Measurements from ENCODE around the gene PRPF6.

PRPF6 gene

DNA sequence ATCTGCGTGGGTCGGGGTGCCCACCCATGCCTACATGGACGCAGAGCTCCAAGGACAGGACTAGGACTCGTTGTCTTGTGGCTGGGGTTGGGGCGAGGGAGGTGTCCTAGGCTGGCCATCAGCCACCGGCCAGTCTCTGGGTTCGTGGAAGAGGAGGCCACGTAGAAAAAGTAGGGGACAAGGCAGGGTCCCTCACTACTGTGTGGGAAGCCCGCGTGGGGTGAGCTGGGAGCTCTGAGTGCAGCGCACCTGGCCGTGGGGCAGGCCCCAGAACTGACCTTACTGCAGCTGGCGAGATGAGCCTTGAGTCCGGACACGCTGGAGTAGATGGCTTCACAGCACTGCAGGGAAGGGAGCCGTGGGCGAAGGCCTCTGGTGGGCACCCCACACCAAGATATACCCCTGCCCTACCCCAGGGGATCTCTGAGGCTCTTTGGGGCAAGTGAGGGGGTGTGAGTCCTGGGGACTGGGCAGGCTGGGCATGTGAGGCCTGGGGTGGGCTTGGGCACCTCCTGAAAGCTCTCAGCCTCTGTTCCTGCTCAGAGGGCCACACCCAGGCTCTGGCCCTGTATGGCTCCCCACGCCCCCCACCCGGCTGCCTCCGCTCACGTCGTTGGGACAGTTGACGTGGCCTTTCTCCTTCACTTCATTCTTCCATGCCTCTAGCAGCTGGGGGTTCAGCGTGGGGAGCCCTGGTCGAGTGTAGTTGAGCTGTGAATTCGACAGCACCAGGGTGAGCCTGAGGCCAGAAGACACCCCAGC, 19.1 kb upstream of the PRPF6 start:
- H3K9ac ChIP-seq (ENCODE audit: low read depth in 1 of 2, low read length in 2 of 2) = no peak overlapping the region
- no peak overlapping the region for H3K4me3 ChIP-seq (ENCODE audit: low read depth in 1 of 2, low read length in 2 of 2)
- no peaks in the 10 kb centered on the region for H3K27me3 ChIP-seq (ENCODE audit: control insufficient read depth in 1 of 2, insufficient read depth in 2 of 2, low read length in 2 of 2)
- peaks cover 0 to 6% of the 10 kb centered on the region in 2 donors for H3K9me3 ChIP-seq (ENCODE audit: control insufficient read depth in 1 of 2, low read length in 2 of 2)
- H3K4me1 ChIP-seq (ENCODE audit: control insufficient read depth in 1 of 2, insufficient read depth in 2 of 2, low read length in 2 of 2) = peaks cover 12 to 16% of the 10 kb centered on the region in 2 donors
- peaks cover 0 to 24% of the 10 kb centered on the region in 2 donors for H3K36me3 ChIP-seq (ENCODE audit: control insufficient read depth in 1 of 2, insufficient read depth in 2 of 2, low read length in 2 of 2)
- H3K27ac ChIP-seq (ENCODE audit: low read depth, low read length) = no peak overlapping the region

DNA sequence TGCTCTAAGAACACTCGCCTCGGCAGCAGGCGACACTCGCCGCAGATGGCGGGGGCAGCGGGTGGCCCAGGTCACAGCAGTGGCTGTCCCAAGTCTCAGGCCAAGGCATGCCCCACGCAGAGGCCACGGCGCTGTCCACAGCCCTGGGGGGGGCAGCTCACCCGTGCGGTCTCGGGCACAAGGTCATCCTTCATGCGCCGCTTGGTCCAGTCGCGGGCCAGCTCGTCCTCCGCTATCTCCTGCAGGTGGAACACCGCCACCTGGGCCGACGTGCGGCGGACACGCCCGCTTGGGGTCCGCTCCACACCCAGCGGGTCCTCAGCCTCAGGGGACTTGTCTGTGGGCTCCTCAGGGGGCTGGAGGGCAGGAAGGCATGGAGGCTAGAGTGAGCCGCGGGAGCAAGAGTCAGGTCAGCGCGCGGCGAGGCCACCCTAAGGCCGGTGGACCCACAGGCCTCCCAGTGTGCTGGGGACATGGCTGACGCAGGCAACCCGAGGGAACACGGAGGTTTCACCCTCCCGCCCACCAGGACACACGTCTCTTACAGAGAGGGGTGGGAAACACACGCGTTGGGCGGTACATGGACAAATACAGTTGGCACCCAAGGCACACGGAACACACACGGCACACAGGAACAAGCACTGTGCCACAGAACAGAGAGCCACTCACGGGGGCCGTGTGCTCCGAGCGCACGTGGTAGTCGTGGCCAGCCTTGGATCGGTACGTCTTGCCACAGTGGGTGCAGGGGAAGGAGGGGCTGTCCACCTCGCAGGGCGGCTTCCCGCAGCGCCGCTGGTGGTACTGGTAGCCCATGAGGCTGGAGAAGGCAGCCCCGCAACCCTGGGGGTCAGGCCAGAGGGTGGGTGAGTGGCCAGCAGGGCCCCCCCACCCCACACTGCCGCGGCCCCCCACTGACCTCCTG, 18.2 kb upstream of the PRPF6 start:
- H3K36me3 ChIP-seq (ENCODE audit: control insufficient read depth in 1 of 2, insufficient read depth in 2 of 2, low read length in 2 of 2) = peaks cover 0 to 24% of the 10 kb centered on the region in 2 donors
- peaks cover 5 to 11% of the 10 kb centered on the region in 2 donors for H3K4me1 ChIP-seq (ENCODE audit: control insufficient read depth in 1 of 2, insufficient read depth in 2 of 2, low read length in 2 of 2)
- H3K9me3 ChIP-seq (ENCODE audit: control insufficient read depth in 1 of 2, low read length in 2 of 2) = peaks cover 0 to 6% of the 10 kb centered on the region in 2 donors
- H3K27me3 ChIP-seq (ENCODE audit: control insufficient read depth in 1 of 2, insufficient read depth in 2 of 2, low read length in 2 of 2) = no peaks in the 10 kb centered on the region
- no peak overlapping the region for H3K4me3 ChIP-seq (ENCODE audit: low read depth in 1 of 2, low read length in 2 of 2)
- H3K27ac ChIP-seq (ENCODE audit: low read depth, low read length) = no peak overlapping the region
- H3K9ac ChIP-seq (ENCODE audit: low read depth in 1 of 2, low read length in 2 of 2) = no peak overlapping the region

DNA sequence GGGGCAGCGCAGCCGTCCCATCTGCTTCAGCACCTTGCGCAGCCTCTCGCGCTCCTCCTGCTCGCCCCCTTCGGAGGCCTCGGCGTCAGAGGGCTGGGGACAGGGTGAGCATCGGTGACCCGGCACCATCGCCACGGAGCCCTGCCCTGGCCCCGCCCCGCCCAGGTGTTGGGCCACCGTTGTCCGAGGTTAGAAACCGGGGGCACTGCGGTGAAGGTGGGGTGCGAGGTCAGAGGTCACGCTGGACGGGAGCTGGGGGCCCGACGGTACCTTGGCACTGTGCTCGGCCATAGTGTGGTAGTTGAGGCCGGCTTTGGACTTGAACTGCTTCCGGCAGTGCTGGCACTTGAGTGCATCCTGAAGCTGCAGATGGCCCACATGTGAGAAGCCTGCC, 17.6 kb upstream of the PRPF6 start:
- Histone ChIP-seq H3K9ac (ENCODE audit: low read depth in 1 of 2, low read length in 2 of 2) (no peak overlapping the region), H3K27ac (ENCODE audit: low read depth, low read length) (no peak overlapping the region), H3K9me3 (ENCODE audit: control insufficient read depth in 1 of 2, low read length in 2 of 2) (peaks cover 0 to 6% of the 10 kb centered on the region in 2 donors), H3K4me3 (ENCODE audit: low read depth in 1 of 2, low read length in 2 of 2) (no peak overlapping the region), H3K27me3 (ENCODE audit: control insufficient read depth in 1 of 2, insufficient read depth in 2 of 2, low read length in 2 of 2) (no peaks in the 10 kb centered on the region), H3K36me3 (ENCODE audit: control insufficient read depth in 1 of 2, insufficient read depth in 2 of 2, low read length in 2 of 2) (peaks cover 0 to 24% of the 10 kb centered on the region in 2 donors), H3K4me1 (ENCODE audit: control insufficient read depth in 1 of 2, insufficient read depth in 2 of 2, low read length in 2 of 2) (peaks cover 2 to 6% of the 10 kb centered on the region in 2 donors)

DNA sequence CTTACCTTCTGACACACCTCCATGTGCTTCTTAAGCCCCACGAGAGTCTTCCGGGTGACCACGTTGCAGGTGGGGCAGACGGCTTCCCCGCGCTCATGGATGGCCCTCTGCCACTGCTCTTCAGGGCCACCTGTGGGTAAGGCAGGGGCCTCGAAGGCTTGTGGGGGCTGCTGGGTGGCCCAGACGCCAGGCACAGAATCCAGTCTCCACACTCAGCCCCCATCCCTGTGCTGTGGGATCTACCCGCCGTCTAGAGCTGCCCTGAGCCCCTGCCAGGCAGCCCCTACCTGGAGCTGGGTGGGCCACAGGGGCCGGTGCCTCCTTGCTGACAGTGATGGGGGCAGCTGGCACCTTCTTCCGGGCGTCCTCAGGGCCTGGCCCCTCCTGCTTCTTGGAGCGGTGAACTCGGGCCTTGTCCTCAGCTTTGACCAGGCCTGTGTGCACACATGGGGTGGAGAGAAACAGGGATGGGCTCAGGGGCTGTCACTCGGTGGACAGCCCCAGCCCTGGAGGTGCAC, 17.1 kb upstream of the PRPF6 start:
- no peak overlapping the region for H3K9ac ChIP-seq (ENCODE audit: low read depth in 1 of 2, low read length in 2 of 2)
- H3K36me3 ChIP-seq (ENCODE audit: control insufficient read depth in 1 of 2, insufficient read depth in 2 of 2, low read length in 2 of 2) = peaks cover 0 to 24% of the 10 kb centered on the region in 2 donors
- peaks cover 0 to 6% of the 10 kb centered on the region in 2 donors for H3K9me3 ChIP-seq (ENCODE audit: control insufficient read depth in 1 of 2, low read length in 2 of 2)

DNA sequence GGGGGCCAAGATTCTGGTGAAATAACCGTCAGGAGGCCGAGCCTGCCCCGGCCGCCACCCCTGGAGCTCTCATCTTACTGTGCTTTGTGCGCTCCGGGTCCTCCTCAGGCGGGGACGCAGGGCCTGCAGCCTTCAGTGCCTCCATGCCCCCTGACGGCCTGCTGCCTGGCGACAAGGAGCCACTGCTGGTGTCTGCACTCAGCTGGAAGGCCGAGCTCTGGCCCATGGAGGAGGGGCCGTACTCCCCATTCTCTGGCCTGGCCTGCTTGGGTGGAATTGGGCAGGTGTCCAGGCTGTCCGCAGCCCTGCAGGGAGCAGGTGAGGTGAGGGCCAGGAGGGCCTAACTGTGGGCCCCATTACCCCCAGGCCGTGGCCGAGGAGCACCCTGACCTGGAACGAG, 16.5 kb upstream of the PRPF6 start:
- H3K36me3 ChIP-seq (ENCODE audit: control insufficient read depth in 1 of 2, insufficient read depth in 2 of 2, low read length in 2 of 2) = peaks cover 0 to 24% of the 10 kb centered on the region in 2 donors
- H3K4me3 ChIP-seq (ENCODE audit: low read depth in 1 of 2, low read length in 2 of 2) = no peak overlapping the region
- no peak overlapping the region for H3K9ac ChIP-seq (ENCODE audit: low read depth in 1 of 2, low read length in 2 of 2)
- no peaks in the 10 kb centered on the region for H3K27me3 ChIP-seq (ENCODE audit: control insufficient read depth in 1 of 2, insufficient read depth in 2 of 2, low read length in 2 of 2)
- H3K9me3 ChIP-seq (ENCODE audit: control insufficient read depth in 1 of 2, low read length in 2 of 2) = peaks cover 0 to 6% of the 10 kb centered on the region in 2 donors
- H3K27ac ChIP-seq (ENCODE audit: low read depth, low read length) = no peak overlapping the region
- peaks cover 8 to 10% of the 10 kb centered on the region in 2 donors for H3K4me1 ChIP-seq (ENCODE audit: control insufficient read depth in 1 of 2, insufficient read depth in 2 of 2, low read length in 2 of 2)

More for the DNA sequence above, 17.1 kb upstream of the PRPF6 start:
- Histone ChIP-seq H3K27me3 (ENCODE audit: control insufficient read depth in 1 of 2, insufficient read depth in 2 of 2, low read length in 2 of 2) (no peaks in the 10 kb centered on the region), H3K4me1 (ENCODE audit: control insufficient read depth in 1 of 2, insufficient read depth in 2 of 2, low read length in 2 of 2) (peaks cover 6 to 7% of the 10 kb centered on the region in 2 donors), H3K4me3 (ENCODE audit: low read depth in 1 of 2, low read length in 2 of 2) (no peak overlapping the region), H3K27ac (ENCODE audit: low read depth, low read length) (no peak overlapping the region)

- no peaks in the 10 kb centered on the region for H3K27me3 ChIP-seq (ENCODE audit: control insufficient read depth in 1 of 2, insufficient read depth in 2 of 2, low read length in 2 of 2)
- H3K27ac ChIP-seq (ENCODE audit: low read depth, low read length) = no peak overlapping the region
- peaks cover 0 to 24% of the 10 kb centered on the region in 2 donors for H3K36me3 ChIP-seq (ENCODE audit: control insufficient read depth in 1 of 2, insufficient read depth in 2 of 2, low read length in 2 of 2)
- peaks cover 8 to 13% of the 10 kb centered on the region in 2 donors for H3K4me1 ChIP-seq (ENCODE audit: control insufficient read depth in 1 of 2, insufficient read depth in 2 of 2, low read length in 2 of 2)
- peaks cover 0 to 6% of the 10 kb centered on the region in 2 donors for H3K9me3 ChIP-seq (ENCODE audit: control insufficient read depth in 1 of 2, low read length in 2 of 2)
- H3K9ac ChIP-seq (ENCODE audit: low read depth in 1 of 2, low read length in 2 of 2) = no peak overlapping the region
- no peak overlapping the region for H3K4me3 ChIP-seq (ENCODE audit: low read depth in 1 of 2, low read length in 2 of 2)
Observed at GRCh38 chr20:63966172-63966943, 14.6 kb upstream of the PRPF6 start.

DNA sequence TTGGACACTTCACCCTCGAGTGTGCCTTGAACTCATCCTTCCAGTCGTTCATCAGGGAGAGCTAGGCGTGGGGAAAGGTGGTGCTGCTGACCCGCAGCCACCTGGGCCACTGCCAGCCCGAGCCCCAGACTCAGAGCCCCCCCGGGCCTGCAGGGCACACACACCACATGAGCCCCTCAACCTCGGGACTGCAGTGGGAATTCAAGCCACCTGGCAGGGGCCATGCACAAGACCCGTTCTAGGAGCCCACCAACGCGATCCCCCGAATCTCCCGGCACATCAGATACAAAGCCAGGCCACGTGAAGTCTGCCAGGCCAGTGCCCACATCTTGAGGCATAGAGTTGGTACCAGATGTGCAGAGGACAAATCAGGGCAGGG, 14.0 kb upstream of the PRPF6 start:
- peaks cover 8 to 13% of the 10 kb centered on the region in 2 donors for H3K4me1 ChIP-seq (ENCODE audit: control insufficient read depth in 1 of 2, insufficient read depth in 2 of 2, low read length in 2 of 2)
- peaks cover 0 to 19% of the 10 kb centered on the region in 2 donors for H3K36me3 ChIP-seq (ENCODE audit: control insufficient read depth in 1 of 2, insufficient read depth in 2 of 2, low read length in 2 of 2)
- no peak overlapping the region for H3K4me3 ChIP-seq (ENCODE audit: low read depth in 1 of 2, low read length in 2 of 2)
- H3K27me3 ChIP-seq (ENCODE audit: control insufficient read depth in 1 of 2, insufficient read depth in 2 of 2, low read length in 2 of 2) = no peaks in the 10 kb centered on the region
- H3K9me3 ChIP-seq (ENCODE audit: control insufficient read depth in 1 of 2, low read length in 2 of 2) = peaks cover 0 to 6% of the 10 kb centered on the region in 2 donors
- no peak overlapping the region for H3K27ac ChIP-seq (ENCODE audit: low read depth, low read length)
- H3K9ac ChIP-seq (ENCODE audit: low read depth in 1 of 2, low read length in 2 of 2) = no peak overlapping the region

DNA sequence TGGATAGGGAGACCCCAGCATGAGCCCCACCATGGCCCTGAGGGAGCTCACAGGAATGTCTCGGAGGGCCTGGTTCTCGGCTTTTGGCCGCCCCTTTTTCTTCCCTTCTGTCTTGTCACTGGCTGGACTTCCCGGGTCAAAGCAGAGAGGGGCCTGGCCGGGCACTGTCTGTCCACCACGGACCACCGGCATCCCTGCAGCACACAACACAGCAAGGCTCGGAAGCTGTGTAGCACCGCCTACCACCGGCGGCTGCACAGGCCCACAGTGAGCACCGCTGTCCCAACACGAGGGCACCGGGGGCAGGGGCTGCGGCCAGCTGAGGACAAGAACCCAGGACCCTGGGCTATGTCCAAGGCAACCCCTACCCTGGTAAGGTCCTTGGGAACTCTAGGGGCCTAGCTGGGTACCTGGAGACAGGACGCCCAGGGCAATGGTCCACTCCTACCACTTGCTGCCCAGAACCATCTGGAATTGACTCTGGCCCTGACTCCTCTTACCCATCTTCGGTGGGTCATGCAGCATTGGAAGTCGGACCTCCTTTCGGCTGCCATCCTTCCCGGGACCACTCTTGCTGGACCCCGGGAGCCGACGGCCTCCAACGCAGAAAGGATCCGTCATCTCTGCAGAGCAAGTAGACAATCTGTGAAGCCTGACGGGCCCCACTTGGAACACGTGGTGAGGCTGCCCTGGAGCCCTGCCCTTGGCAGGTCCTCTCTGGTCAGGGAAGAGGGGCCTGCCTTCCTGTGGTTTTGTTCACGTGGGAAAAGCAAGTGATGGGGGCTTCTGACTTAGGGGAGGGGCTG, 13.4 kb upstream of the PRPF6 start:
- peaks cover 0 to 14% of the 10 kb centered on the region in 2 donors for H3K36me3 ChIP-seq (ENCODE audit: control insufficient read depth in 1 of 2, insufficient read depth in 2 of 2, low read length in 2 of 2)
- no peak overlapping the region for H3K9ac ChIP-seq (ENCODE audit: low read depth in 1 of 2, low read length in 2 of 2)
- no peak overlapping the region for H3K27ac ChIP-seq (ENCODE audit: low read depth, low read length)
- peaks cover 8 to 13% of the 10 kb centered on the region in 2 donors for H3K4me1 ChIP-seq (ENCODE audit: control insufficient read depth in 1 of 2, insufficient read depth in 2 of 2, low read length in 2 of 2)
- H3K27me3 ChIP-seq (ENCODE audit: control insufficient read depth in 1 of 2, insufficient read depth in 2 of 2, low read length in 2 of 2) = no peaks in the 10 kb centered on the region
- peaks cover 0 to 6% of the 10 kb centered on the region in 2 donors for H3K9me3 ChIP-seq (ENCODE audit: control insufficient read depth in 1 of 2, low read length in 2 of 2)
- H3K4me3 ChIP-seq (ENCODE audit: low read depth in 1 of 2, low read length in 2 of 2) = no peak overlapping the region
